ENCODE measurements around the gene FAM120B.

Gene FAM120B

DNA sequence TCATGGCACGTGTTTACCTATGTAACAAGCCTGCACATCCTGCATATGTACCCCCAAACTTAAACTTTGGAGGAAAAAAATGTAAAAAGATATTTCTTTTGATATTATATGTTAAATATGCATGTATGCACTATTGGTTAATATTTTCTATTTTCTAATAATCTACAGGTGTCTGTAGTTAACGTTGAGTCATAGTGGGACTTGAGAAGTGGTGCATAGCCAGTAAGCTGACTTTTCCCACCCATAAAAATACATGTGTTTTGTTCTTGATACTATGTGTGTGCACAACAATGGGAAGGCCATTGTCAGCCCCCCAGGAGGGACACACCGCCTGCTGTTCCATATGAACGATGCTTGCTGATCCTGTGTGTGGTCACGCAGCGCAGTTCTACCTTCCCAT is 49.1 kb downstream of the FAM120B start:
- no peaks in the 10 kb centered on the region for H3K27me3 ChIP-seq (ENCODE audit: insufficient read depth, insufficient read length)
- no peak overlapping the region for H3K9ac ChIP-seq (ENCODE audit: insufficient read length, low read depth)
- peaks cover 11% of the 10 kb centered on the region; the same call in 1 of the 2 replicates for H3K9me3 ChIP-seq (ENCODE audit: insufficient read depth, low read length)
- no peak for DNase-seq (ENCODE audit: low read depth, low spot score)
- H3K4me1 ChIP-seq (ENCODE audit: insufficient read depth, insufficient read length) = no peaks in the 10 kb centered on the region
- TF ChIP-seq YY1 (IDR thresholded peaks at IDR 0.05; ENCODE audit: insufficient read depth, insufficient read length) (no peak), SUZ12 (IDR thresholded peaks at IDR 0.05; ENCODE audit: extremely low read depth, insufficient read depth, insufficient read length) (no peak)
- H3K36me3 ChIP-seq (ENCODE audit: insufficient read depth, insufficient read length, low read length) = peaks cover 43% of the 10 kb centered on the region
- H3K4me3 ChIP-seq (ENCODE audit: insufficient read length, low read depth) = no peak overlapping the region

DNA sequence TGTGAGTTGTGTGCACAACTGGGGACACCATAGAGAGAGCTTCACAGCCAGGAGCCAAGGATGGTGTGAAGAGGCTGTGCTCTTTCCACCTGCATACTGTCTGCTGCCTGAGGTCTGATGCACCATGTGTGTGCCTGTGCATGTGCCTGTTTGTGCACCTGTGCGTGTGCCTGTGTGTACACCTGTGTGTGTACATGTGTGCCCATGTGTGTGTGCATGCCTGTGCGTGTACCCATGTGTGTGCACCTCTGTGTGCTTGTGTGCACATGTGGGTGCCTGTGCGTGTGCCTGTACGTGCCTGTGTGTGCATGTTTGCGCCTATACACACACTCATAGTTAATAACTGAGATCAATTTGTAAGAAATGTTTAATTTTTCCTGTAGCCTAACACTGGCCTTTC is 51.3 kb downstream of the FAM120B start:
- H3K4me1 ChIP-seq (ENCODE audit: insufficient read depth, insufficient read length) = no peaks in the 10 kb centered on the region
- H3K9ac ChIP-seq (ENCODE audit: insufficient read length, low read depth) = no peak overlapping the region
- H3K27me3 ChIP-seq (ENCODE audit: insufficient read depth, insufficient read length) = no peaks in the 10 kb centered on the region
- TF ChIP-seq YY1 (IDR thresholded peaks at IDR 0.05; ENCODE audit: insufficient read depth, insufficient read length) = no peak
- no peak for TF ChIP-seq SUZ12 (IDR thresholded peaks at IDR 0.05; ENCODE audit: extremely low read depth, insufficient read depth, insufficient read length)
- TF ChIP-seq ZNF274 (IDR thresholded peaks at IDR 0.05; ENCODE audit: low read depth, low read length) = no peak
- peaks cover 52% of the 10 kb centered on the region for H3K36me3 ChIP-seq (ENCODE audit: insufficient read depth, insufficient read length, low read length)
- no peak for DNase-seq (ENCODE audit: low read depth, low spot score)
- H3K4me3 ChIP-seq (ENCODE audit: insufficient read length, low read depth) = no peak overlapping the region
- H3K9me3 ChIP-seq (ENCODE audit: insufficient read depth, low read length) = no peaks in the 10 kb centered on the region

DNA sequence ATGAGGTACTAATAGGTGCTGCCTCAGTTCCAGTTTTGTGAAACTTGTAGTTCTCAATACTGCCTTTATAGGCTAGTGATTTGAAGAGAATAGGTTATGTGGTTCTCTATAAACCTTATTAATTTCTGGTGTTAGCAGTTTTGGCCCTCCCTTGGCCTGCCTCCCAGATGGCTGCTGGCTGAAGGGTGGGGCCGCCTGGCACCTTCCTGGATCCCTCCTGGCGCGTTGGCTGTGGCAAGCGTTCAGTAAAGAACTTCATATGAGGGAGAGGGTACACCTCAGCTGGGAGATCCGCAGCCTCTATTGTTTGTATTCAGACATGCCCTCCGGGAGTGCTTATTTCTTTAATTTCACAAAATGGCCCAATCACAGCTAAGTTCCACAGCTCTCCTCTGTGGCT is 51.9 kb downstream of the FAM120B start:
- no peaks in the 10 kb centered on the region for H3K9me3 ChIP-seq (ENCODE audit: insufficient read depth, low read length)
- H3K27me3 ChIP-seq (ENCODE audit: insufficient read depth, insufficient read length) = no peaks in the 10 kb centered on the region
- peaks cover 58% of the 10 kb centered on the region for H3K36me3 ChIP-seq (ENCODE audit: insufficient read depth, insufficient read length, low read length)
- H3K4me1 ChIP-seq (ENCODE audit: insufficient read depth, insufficient read length) = no peaks in the 10 kb centered on the region
- TF ChIP-seq ZNF274 (IDR thresholded peaks at IDR 0.05; ENCODE audit: low read depth, low read length) (no peak), YY1 (IDR thresholded peaks at IDR 0.05; ENCODE audit: insufficient read depth, insufficient read length) (no peak), SUZ12 (IDR thresholded peaks at IDR 0.05; ENCODE audit: extremely low read depth, insufficient read depth, insufficient read length) (no peak)
- no peak for DNase-seq (ENCODE audit: low read depth, low spot score)
- H3K4me3 ChIP-seq (ENCODE audit: insufficient read length, low read depth) = no peak overlapping the region
- H3K9ac ChIP-seq (ENCODE audit: insufficient read length, low read depth) = no peak overlapping the region

DNA sequence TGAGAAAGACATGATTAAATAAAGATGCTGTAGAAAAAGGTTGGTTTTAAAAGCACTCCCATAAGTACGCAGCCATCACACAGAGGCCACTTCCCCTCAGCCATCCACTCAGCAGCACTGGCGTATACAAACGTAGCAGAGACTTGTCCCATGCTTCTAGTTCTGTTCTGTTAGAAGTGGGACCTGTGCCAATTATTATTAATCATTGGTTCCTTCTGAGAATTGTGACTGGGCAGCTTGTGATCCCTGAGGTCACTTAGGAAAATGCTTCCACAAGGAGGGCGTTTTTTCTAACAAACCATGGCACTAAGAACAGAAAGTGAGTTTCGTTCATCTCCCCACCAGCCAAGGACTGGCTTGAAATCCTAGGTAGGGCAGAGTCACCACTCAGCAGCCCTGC is 53.9 kb downstream of the FAM120B start:
- Histone ChIP-seq H3K4me1 (ENCODE audit: insufficient read depth, insufficient read length) (no peaks in the 10 kb centered on the region), H3K9me3 (ENCODE audit: insufficient read depth, low read length) (no peaks in the 10 kb centered on the region), H3K9ac (ENCODE audit: insufficient read length, low read depth) (no peak overlapping the region), H3K4me3 (ENCODE audit: insufficient read length, low read depth) (no peak overlapping the region), H3K27me3 (ENCODE audit: insufficient read depth, insufficient read length) (no peaks in the 10 kb centered on the region), H3K36me3 (ENCODE audit: insufficient read depth, insufficient read length, low read length) (peaks cover 58% of the 10 kb centered on the region)
- DNase-seq (ENCODE audit: low read depth, low spot score) = no peak
- TF ChIP-seq SUZ12 (IDR thresholded peaks at IDR 0.05; ENCODE audit: extremely low read depth, insufficient read depth, insufficient read length) = no peak

DNA sequence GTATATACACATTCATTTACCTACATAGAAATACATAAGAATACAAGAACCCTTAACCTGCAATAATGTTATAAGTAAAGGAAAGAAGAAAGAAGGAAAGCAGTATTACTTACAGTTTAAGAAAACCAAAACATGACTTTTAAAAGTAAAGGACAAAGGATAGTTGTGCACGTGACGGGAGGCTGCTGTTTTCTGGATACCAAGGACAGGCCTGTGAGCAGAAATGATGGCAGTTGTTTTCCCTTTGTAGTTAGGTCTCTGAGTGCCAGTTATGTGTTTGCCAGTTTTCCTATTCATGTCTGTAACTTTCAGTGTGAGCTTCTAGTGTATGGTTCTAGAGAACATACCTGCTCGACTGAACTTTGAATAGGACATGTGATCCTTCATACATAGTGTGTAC is 54.8 kb downstream of the FAM120B start:
- DNase-seq (ENCODE audit: low read depth, low spot score) = no peak
- H3K4me1 ChIP-seq (ENCODE audit: insufficient read depth, insufficient read length) = no peaks in the 10 kb centered on the region
- H3K27me3 ChIP-seq (ENCODE audit: insufficient read depth, insufficient read length) = no peaks in the 10 kb centered on the region
- peaks cover 64% of the 10 kb centered on the region for H3K36me3 ChIP-seq (ENCODE audit: insufficient read depth, insufficient read length, low read length)
- no peak overlapping the region for H3K4me3 ChIP-seq (ENCODE audit: insufficient read length, low read depth)
- H3K9ac ChIP-seq (ENCODE audit: insufficient read length, low read depth) = no peak overlapping the region
- no peak for TF ChIP-seq ZNF274 (IDR thresholded peaks at IDR 0.05; ENCODE audit: low read depth, low read length)
- no peak for TF ChIP-seq SUZ12 (IDR thresholded peaks at IDR 0.05; ENCODE audit: extremely low read depth, insufficient read depth, insufficient read length)
- TF ChIP-seq YY1 (IDR thresholded peaks at IDR 0.05; ENCODE audit: insufficient read depth, insufficient read length) = no peak
- H3K9me3 ChIP-seq (ENCODE audit: insufficient read depth, low read length) = no peaks in the 10 kb centered on the region

DNA sequence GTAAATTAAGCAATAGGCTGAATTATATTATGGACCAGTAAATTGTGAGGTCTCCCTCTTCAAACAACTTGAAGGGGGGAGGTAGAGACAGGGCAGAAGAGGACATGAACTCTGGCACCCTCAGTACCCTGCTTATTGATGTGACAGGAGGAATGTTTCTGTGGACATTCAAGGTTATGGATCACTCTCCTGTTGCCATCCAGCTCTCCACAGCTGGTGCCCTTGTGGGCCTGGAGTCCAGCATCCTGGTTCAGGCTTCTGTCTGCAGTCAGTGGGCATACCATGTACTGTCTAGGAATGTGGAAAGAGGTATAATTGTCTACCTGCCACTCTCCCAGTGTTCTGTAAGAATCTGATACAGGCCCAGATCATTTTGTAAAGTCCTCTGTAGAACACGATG is 55.6 kb downstream of the FAM120B start:
- Histone ChIP-seq H3K9me3 (ENCODE audit: insufficient read depth, low read length) (no peaks in the 10 kb centered on the region), H3K36me3 (ENCODE audit: insufficient read depth, insufficient read length, low read length) (peaks cover 65% of the 10 kb centered on the region), H3K4me1 (ENCODE audit: insufficient read depth, insufficient read length) (no peaks in the 10 kb centered on the region), H3K4me3 (ENCODE audit: insufficient read length, low read depth) (no peak overlapping the region), H3K27me3 (ENCODE audit: insufficient read depth, insufficient read length) (no peaks in the 10 kb centered on the region), H3K9ac (ENCODE audit: insufficient read length, low read depth) (no peak overlapping the region)
- TF ChIP-seq YY1 (IDR thresholded peaks at IDR 0.05; ENCODE audit: insufficient read depth, insufficient read length) (no peak), SUZ12 (IDR thresholded peaks at IDR 0.05; ENCODE audit: extremely low read depth, insufficient read depth, insufficient read length) (no peak), ZNF274 (IDR thresholded peaks at IDR 0.05; ENCODE audit: low read depth, low read length) (no peak)
- DNase-seq (ENCODE audit: low read depth, low spot score) = no peak

DNA sequence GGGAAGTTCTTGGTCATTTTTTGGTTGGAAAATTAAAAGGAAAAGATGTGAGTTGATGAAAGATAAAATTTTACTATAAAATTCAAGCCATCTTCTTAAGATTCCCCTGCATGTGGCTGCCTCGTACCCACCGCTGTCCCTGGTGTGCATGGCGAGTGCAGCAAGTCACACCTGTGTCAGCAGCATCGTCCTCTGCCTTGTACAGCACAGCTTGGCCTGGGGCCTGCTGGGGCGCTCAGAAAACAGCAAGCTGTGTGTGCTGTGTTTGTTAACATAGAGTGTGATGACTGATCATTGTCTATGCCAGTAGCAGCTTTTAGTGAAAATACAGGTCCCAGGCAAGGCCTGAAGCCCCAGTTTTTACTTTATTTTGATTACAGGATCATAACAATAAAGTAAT is 56.7 kb downstream of the FAM120B start:
- no peaks in the 10 kb centered on the region for H3K27me3 ChIP-seq (ENCODE audit: insufficient read depth, insufficient read length)
- no peaks in the 10 kb centered on the region for H3K4me1 ChIP-seq (ENCODE audit: insufficient read depth, insufficient read length)
- no peak overlapping the region for H3K4me3 ChIP-seq (ENCODE audit: insufficient read length, low read depth)
- no peak overlapping the region for H3K9ac ChIP-seq (ENCODE audit: insufficient read length, low read depth)
- peaks cover 57% of the 10 kb centered on the region for H3K36me3 ChIP-seq (ENCODE audit: insufficient read depth, insufficient read length, low read length)
- H3K9me3 ChIP-seq (ENCODE audit: insufficient read depth, low read length) = no peaks in the 10 kb centered on the region
- TF ChIP-seq YY1 (IDR thresholded peaks at IDR 0.05; ENCODE audit: insufficient read depth, insufficient read length) (no peak), SUZ12 (IDR thresholded peaks at IDR 0.05; ENCODE audit: extremely low read depth, insufficient read depth, insufficient read length) (no peak), ZNF274 (IDR thresholded peaks at IDR 0.05; ENCODE audit: low read depth, low read length) (no peak)
- DNase-seq (ENCODE audit: low read depth, low spot score) = no peak

DNA sequence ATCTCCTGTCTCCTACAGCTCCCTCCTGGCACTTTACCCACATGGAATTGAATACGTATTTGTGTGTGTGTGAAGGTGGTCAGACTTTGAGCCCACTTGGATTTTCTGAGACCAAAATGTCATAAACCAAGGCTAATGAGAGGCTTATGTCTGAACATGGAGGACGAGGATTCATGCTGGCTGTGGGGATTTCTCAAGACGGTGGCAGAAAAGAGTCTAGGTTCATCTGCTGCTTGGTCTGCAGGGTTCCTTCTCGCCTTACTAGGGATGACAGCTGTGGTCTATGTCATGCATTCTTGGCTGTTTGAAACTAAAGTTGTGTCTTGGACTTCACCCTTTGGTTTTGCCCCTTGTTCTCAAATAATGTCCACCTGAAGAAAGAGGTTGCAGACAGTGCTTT is 58.6 kb downstream of the FAM120B start:
- no peak for DNase-seq (ENCODE audit: low read depth, low spot score)
- no peaks in the 10 kb centered on the region for H3K9me3 ChIP-seq (ENCODE audit: insufficient read depth, low read length)
- TF ChIP-seq YY1 (IDR thresholded peaks at IDR 0.05; ENCODE audit: insufficient read depth, insufficient read length) = no peak
- TF ChIP-seq ZNF274 (IDR thresholded peaks at IDR 0.05; ENCODE audit: low read depth, low read length) = no peak
- TF ChIP-seq SUZ12 (IDR thresholded peaks at IDR 0.05; ENCODE audit: extremely low read depth, insufficient read depth, insufficient read length) = no peak
- H3K36me3 ChIP-seq (ENCODE audit: insufficient read depth, insufficient read length, low read length) = peaks cover 45% of the 10 kb centered on the region
- no peaks in the 10 kb centered on the region for H3K27me3 ChIP-seq (ENCODE audit: insufficient read depth, insufficient read length)
- H3K4me1 ChIP-seq (ENCODE audit: insufficient read depth, insufficient read length) = no peaks in the 10 kb centered on the region
- no peak overlapping the region for H3K4me3 ChIP-seq (ENCODE audit: insufficient read length, low read depth)
- no peak overlapping the region for H3K9ac ChIP-seq (ENCODE audit: insufficient read length, low read depth)
